KOPT-K1 (cell line): Measurements from ENCODE around the gene C19orf18.
A peak's percentile ranks its signal among the peaks of the same experiment; 100 is the strongest.

ENCODE experiments used
- H3K27ac ChIP-seq: fragments of 200-600 bp; sonication (generic); 2 replicates; pipeline ENCODE4 v1.5.1; 2016; ENCODE audit warnings: antibody characterized with exemption, mild to moderate bottlenecking, low read depth, low read length; ENCODE audit not compliant: poor library complexity, severe bottlenecking
- H3K36me3 ChIP-seq: fragments of 200-600 bp; sonication (generic); 2 replicates; pipeline ENCODE4 v1.5.1; 2017; ENCODE audit warnings: antibody characterized with exemption, mild to moderate bottlenecking, low read length, moderate library complexity; ENCODE audit not compliant: insufficient read depth
- H3K9me3 ChIP-seq: fragments of 200-600 bp; sonication (generic); 2 replicates; pipeline ENCODE4 v1.5.1; 2017; ENCODE audit warnings: antibody characterized with exemption, low read length, mild to moderate bottlenecking; ENCODE audit not compliant: insufficient read depth, poor library complexity, severe bottlenecking

C19orf18 gene

GRCh38 chr19:57992841-57993240 is 18.5 kb upstream of the C19orf18 start:
- H3K36me3 ChIP-seq: peaks cover 87% of the 10 kb centered on the region

GRCh38 chr19:57978586-57979289 is 4.4 kb upstream of the C19orf18 start:
- no peak overlapping the region for H3K27ac ChIP-seq
- H3K36me3 ChIP-seq: peaks cover 87% of the 10 kb centered on the region
- peaks cover 100% of the 10 kb centered on the region for H3K9me3 ChIP-seq

More at GRCh38 chr19:57992841-57993240, 18.5 kb upstream of the C19orf18 start:
- Histone ChIP-seq H3K9me3 (peaks cover 98% of the 10 kb centered on the region), H3K27ac (no peak overlapping the region)

- no peak overlapping the region for H3K27ac ChIP-seq
- H3K9me3 ChIP-seq: peaks cover 59% of the 10 kb centered on the region
- no peaks in the 10 kb centered on the region for H3K36me3 ChIP-seq
Measured at GRCh38 chr19:57964761-57965160, 9.6 kb downstream of the C19orf18 start.

- Histone ChIP-seq H3K27ac (no peak overlapping the region), H3K9me3 (peaks cover 45% of the 10 kb centered on the region), H3K36me3 (no peaks in the 10 kb centered on the region)
Measured at GRCh38 chr19:57961785-57962184, 12.5 kb downstream of the C19orf18 start.

- H3K27ac ChIP-seq: no peak overlapping the region
- no peaks in the 10 kb centered on the region for H3K36me3 ChIP-seq
- H3K9me3 ChIP-seq: peaks cover 39% of the 10 kb centered on the region
Measured at GRCh38 chr19:57954996-57955395, 19.3 kb downstream of the C19orf18 start.

- Histone ChIP-seq H3K9me3 (peaks cover 56% of the 10 kb centered on the region), H3K27ac (no peak overlapping the region), H3K36me3 (peaks cover 8% of the 10 kb centered on the region; the same call in 1 of the 2 replicates)
Measured at GRCh38 chr19:57949702-57950101, 24.6 kb downstream of the C19orf18 start.

GRCh38 chr19:57949296-57949695 is 25.0 kb downstream of the C19orf18 start:
- Histone ChIP-seq H3K36me3 (peaks cover 10% of the 10 kb centered on the region; the same call in 1 of the 2 replicates), H3K9me3 (peaks cover 58% of the 10 kb centered on the region), H3K27ac (no peak overlapping the region)

- Histone ChIP-seq H3K27ac (peak within 1 kb of the TSS; percentile 73), H3K9me3 (peaks cover 65% of the 10 kb centered on the region), H3K36me3 (peaks cover 27% of the 10 kb centered on the region)
Measured at GRCh38 chr19:57947419-57948134, 26.8 kb downstream of the C19orf18 start, which contains the start of gene ZNF256. Gene ZNF256 (minus strand): TSS chr19:57947706. CDS start chr19:57947474, 232 bp downstream.

- H3K9me3 ChIP-seq: peaks cover 70% of the 10 kb centered on the region
- peaks cover 33% of the 10 kb centered on the region for H3K36me3 ChIP-seq
- peak overlapping the region; percentile 73 for H3K27ac ChIP-seq
Measured at GRCh38 chr19:57947088-57947418, 27.3 kb downstream of the C19orf18 start.

GRCh38 chr19:57946316-57946715 is 28.0 kb downstream of the C19orf18 start:
- Histone ChIP-seq H3K36me3 (peaks cover 40% of the 10 kb centered on the region), H3K27ac (peak overlapping the region; percentile 73), H3K9me3 (peaks cover 77% of the 10 kb centered on the region)

- Histone ChIP-seq H3K9me3 (peaks cover 60% of the 10 kb centered on the region), H3K27ac (no peak overlapping the region), H3K36me3 (peaks cover 68% of the 10 kb centered on the region)
Measured at GRCh38 chr19:57941593-57941992, 32.7 kb downstream of the C19orf18 start.

- peaks cover 47% of the 10 kb centered on the region for H3K36me3 ChIP-seq
- peaks cover 63% of the 10 kb centered on the region for H3K9me3 ChIP-seq
- no peak overlapping the region for H3K27ac ChIP-seq
Measured at GRCh38 chr19:57935731-57936130, 38.6 kb downstream of the C19orf18 start.

GRCh38 chr19:57934820-57935665 is 39.3 kb downstream of the C19orf18 start, which contains the start of gene ZNF418:
Gene ZNF418 (minus strand): TSS chr19:57935402. CDS start chr19:57933822, 1,580 bp downstream.
- peak within 1 kb of the TSS; percentile 71 for H3K27ac ChIP-seq
- H3K36me3 ChIP-seq: peaks cover 53% of the 10 kb centered on the region; the same call in 1 of the 2 replicates
- H3K9me3 ChIP-seq: peaks cover 70% of the 10 kb centered on the region

- Histone ChIP-seq H3K9me3 (peaks cover 90% of the 10 kb centered on the region), H3K27ac (no peak overlapping the region), H3K36me3 (peaks cover 81% of the 10 kb centered on the region)
Measured at GRCh38 chr19:57927587-57927986, 46.7 kb downstream of the C19orf18 start.
